Measurements from ENCODE around the gene RYK.

- TF ChIP-seq POLR2A (IDR thresholded peaks at IDR 0.05) (no peak), CTCF (IDR thresholded peaks at IDR 0.05) (no peak)
Measured at GRCh38 chr3:134126153-134126552, 124.5 kb downstream of the RYK start.
